ENCODE data around the gene RIC8B. TPM values are rescaled to one million over a fixed set of nuclear protein-coding genes. Genes with fewer than 3 reads are reported as not detected.

RIC8B gene
- polyA plus RNA-seq, 2 of the 4 experiments (the other 2 are of a cell fraction), result 10.5 to 25.5 TPM

- H3K9me3 ChIP-seq, result no peaks in the 10 kb centered on the region
- TF ChIP-seq E2F6 (IDR thresholded peaks at IDR 0.05; ENCODE audit: borderline replicate concordance, low read depth), result no peak
- TF ChIP-seq NFE2L2 (conservative IDR thresholded peaks at IDR 0.05; ENCODE audit: low read length), result no peak
- no peak for TF ChIP-seq ATOH8 (CRISPR knock-in tag; IDR thresholded peaks at IDR 0.05; ENCODE audit: low read depth)
- TF ChIP-seq SMC3 (IDR thresholded peaks at IDR 0.05), result no peak
- TF ChIP-seq MAZ (IDR thresholded peaks at IDR 0.05; ENCODE audit: borderline replicate concordance, low read depth, low read length), result no peak
- no peak for TF ChIP-seq ZNF302 (CRISPR knock-in tag; IDR thresholded peaks at IDR 0.05)
- no peak for TF ChIP-seq PBX3 (IDR thresholded peaks at IDR 0.05)
- no peak for TF ChIP-seq ZC3H11A (IDR thresholded peaks at IDR 0.05)
- no peak for TF ChIP-seq REST (IDR thresholded peaks at IDR 0.05)
- TF ChIP-seq GATA3 (IDR thresholded peaks at IDR 0.05; ENCODE audit: borderline replicate concordance), result no peak
- no peak for TF ChIP-seq EHF (CRISPR knock-in tag; IDR thresholded peaks at IDR 0.05)
- TF ChIP-seq PHF8 (IDR thresholded peaks at IDR 0.05; ENCODE audit: borderline replicate concordance, low read depth), result no peak
- no peak for TF ChIP-seq EHMT2 (IDR thresholded peaks at IDR 0.05; ENCODE audit: low read depth)
- no peak for TF ChIP-seq NPAS2 (CRISPR knock-in tag; IDR thresholded peaks at IDR 0.05; ENCODE audit: borderline replicate concordance)
- TF ChIP-seq MAFK (IDR thresholded peaks at IDR 0.05; ENCODE audit: partially characterized antibody), result no peak
- no peak for TF ChIP-seq RFX5 (IDR thresholded peaks at IDR 0.05)
- no peak for DNase-seq (ENCODE audit: low read depth in 1 of 2, low spot score in 1 of 2)
- POLR2A ChIA-PET, result interaction anchor here (0.9 kb wide), 1 partner anchor 31 kb away, joined by 3 read pairs; the partner anchor contains the start of gene RIC8B
- WGBS (ENCODE audit: missing lambda C conversion rate), result 72% methylated on average over 8 of the region's 8 CpGs
- peaks cover 15% of the 10 kb centered on the region for H3K4me1 ChIP-seq
- H3K27ac ChIP-seq, result no peak overlapping the region
- CTCF ChIA-PET, result interaction anchor here (0.8 kb wide), 1 partner anchor 26 kb away, joined by 3 read pairs; no protein-coding TSS in a partner anchor
- no peak for ATAC-seq
- H3K4me2 ChIP-seq, result no peak overlapping the region
- no peak for FAIRE-seq
- H3K4me3 ChIP-seq, result no peak overlapping the region
Observed at GRCh38 chr12:106743270-106743988, 31.1 kb upstream of the RIC8B start.

GRCh38 chr12:106744600-106744999 is 29.9 kb upstream of the RIC8B start:
- no peak overlapping the region for H3K27ac ChIP-seq
- ChIA-PET POLR2A (no interaction called here), CTCF (interaction anchor here (1.2 kb wide), 1 partner anchor 14 kb away, joined by 4 read pairs; no protein-coding TSS in a partner anchor)
- H3K4me1 ChIP-seq, result peaks cover 9% of the 10 kb centered on the region
- DNase-seq (ENCODE audit: low read depth in 1 of 2, low spot score in 1 of 2) (no peak), ATAC-seq (no peak), FAIRE-seq (no peak)
- no peak overlapping the region for H3K4me2 ChIP-seq
- H3K4me3 ChIP-seq, result no peak overlapping the region
- WGBS (ENCODE audit: missing lambda C conversion rate), result 51% methylated on average over 6 of the region's 6 CpGs
- H3K9me3 ChIP-seq, result no peaks in the 10 kb centered on the region
- TF ChIP-seq MAX (IDR thresholded peaks at IDR 0.05) (no peak), RNF2 (IDR thresholded peaks at IDR 0.05; ENCODE audit: borderline replicate concordance, low read depth) (no peak), CBX8 (IDR thresholded peaks at IDR 0.05) (no peak), HMGXB4 (CRISPR knock-in tag; IDR thresholded peaks at IDR 0.05; ENCODE audit: borderline replicate concordance) (no peak), E2F6 (IDR thresholded peaks at IDR 0.05; ENCODE audit: borderline replicate concordance, low read depth) (no peak), GATA3 (IDR thresholded peaks at IDR 0.05; ENCODE audit: borderline replicate concordance) (no peak), ZFP36 (IDR thresholded peaks at IDR 0.05; ENCODE audit: borderline replicate concordance, partially characterized antibody) (no peak), FOXS1 (CRISPR knock-in tag; IDR thresholded peaks at IDR 0.05) (no peak), HOXA7 (CRISPR knock-in tag; IDR thresholded peaks at IDR 0.05) (no peak), CEBPB (IDR thresholded peaks at IDR 0.05) (no peak), KDM1A (IDR thresholded peaks at IDR 0.05; ENCODE audit: low read depth) (no peak), SREBF2 (IDR thresholded peaks at IDR 0.05) (no peak), CHD4 (IDR thresholded peaks at IDR 0.05; ENCODE audit: borderline replicate concordance) (no peak), RFX5 (IDR thresholded peaks at IDR 0.05) (no peak), PHF8 (IDR thresholded peaks at IDR 0.05; ENCODE audit: borderline replicate concordance, low read depth) (no peak)
